HL-60 (cell line): Measurements from ENCODE around the gene KLHDC10.

Experiments
- CTCF ChIP-seq: IDR thresholded peaks from one replicate; pipeline ENCODE4 v1.5.1; 2011; ENCODE audit warnings: low read length, control low read depth, inconsistent platforms; ENCODE audit not compliant: insufficient read depth
- GABPA ChIP-seq: IDR thresholded peaks from 2 replicates; pipeline ENCODE4 v1.6.1; 2012; ENCODE audit warnings: low read depth

- TF ChIP-seq GABPA (no peak), CTCF (no peak)
These were observed 62.9 kb downstream of the KLHDC10 start for GRCh38 chr7:130133029-130133782.
